KMS-11 (cell line): ENCODE measurements around the gene CNP.

Source experiments
- H2AFZ ChIP-seq: fragments of 200-600 bp; sonication (generic); 2 replicates; pipeline ENCODE4 v1.6.1; 2016; ENCODE audit warnings: antibody characterized with exemption, mixed run types, low read depth
- H3K27ac ChIP-seq: fragments of 200-600 bp; sonication (generic); 2 replicates; pipeline ENCODE4 v1.6.1; 2016; ENCODE audit warnings: mild to moderate bottlenecking, mixed run types
- H3K27me3 ChIP-seq: fragments of 200-600 bp; sonication (generic); 2 replicates; pipeline ENCODE4 v1.6.1; 2017; ENCODE audit warnings: mild to moderate bottlenecking, low read depth, mixed run types, moderate library complexity; ENCODE audit not compliant: insufficient read depth
- H3K36me3 ChIP-seq: fragments of 200-600 bp; sonication (generic); 2 replicates; pipeline ENCODE4 v1.6.1; 2017; ENCODE audit warnings: mild to moderate bottlenecking, mixed run types; ENCODE audit not compliant: insufficient read depth
- H3K4me1 ChIP-seq: fragments of 200-600 bp; sonication (generic); 2 replicates; pipeline ENCODE4 v1.6.1; 2016; ENCODE audit warnings: mild to moderate bottlenecking, low read depth, mixed run types; ENCODE audit not compliant: poor library complexity, severe bottlenecking
- H3K4me2 ChIP-seq: fragments of 200-600 bp; sonication (generic); 2 replicates; pipeline ENCODE4 v1.7.0; 2016; ENCODE audit warnings: mild to moderate bottlenecking, mixed run types
- H3K4me3 ChIP-seq: fragments of 200-600 bp; sonication (generic); IDR thresholded peaks from 2 replicates; pipeline ENCODE4 v1.6.1; 2017; ENCODE audit warnings: low read depth, low read length, mixed read lengths; ENCODE audit not compliant: insufficient read depth
- H3K79me2 ChIP-seq: fragments of 200-600 bp; sonication (generic); 2 replicates; pipeline ENCODE4 v1.6.1; 2016; ENCODE audit warnings: low read depth, mixed run types; ENCODE audit not compliant: insufficient read depth
- H3K9ac ChIP-seq: fragments of 200-600 bp; sonication (generic); 2 replicates; pipeline ENCODE4 v1.6.1; 2016; ENCODE audit warnings: mild to moderate bottlenecking, mixed run types
- H4K20me1 ChIP-seq: fragments of 200-600 bp; sonication (generic); 2 replicates; pipeline ENCODE4 v1.6.1; 2016; ENCODE audit warnings: mild to moderate bottlenecking, mixed run types; ENCODE audit not compliant: insufficient read depth
- TF ChIP-seq, protein P1 (sequence below): fragments of 200-600 bp; sonication (generic); conservative IDR thresholded peaks from 2 replicates; pipeline ENCODE4 v1.6.1; 2017; ENCODE audit warnings: low read depth, mild to moderate bottlenecking, antibody characterized with exemption, low read length, moderate library complexity, mixed read lengths

The CNP gene

DNA sequence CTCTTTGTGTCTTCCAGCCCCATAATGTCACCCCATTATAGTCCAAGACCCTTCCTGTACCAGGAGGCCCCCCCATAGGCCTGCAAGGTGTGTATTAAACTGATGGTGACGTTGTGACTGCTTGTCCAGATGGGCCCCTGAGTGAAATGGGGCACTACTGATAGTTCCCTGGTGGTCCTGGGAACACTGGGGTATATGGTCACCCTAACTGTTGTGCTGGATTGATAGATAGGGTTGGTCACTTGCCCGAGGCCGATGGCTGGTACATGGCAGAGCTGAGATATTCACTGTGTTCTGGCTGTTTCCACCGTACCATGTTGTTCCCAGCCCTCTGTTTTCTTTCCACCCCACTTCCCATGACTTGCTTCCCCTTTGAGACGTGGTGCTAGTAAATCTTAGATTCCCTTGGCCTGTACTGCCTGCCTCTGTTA lies 4.3 kb downstream of the CNP start:
- Histone ChIP-seq H3K4me2 (no peak overlapping the region), H4K20me1 (no peaks in the 10 kb centered on the region), H3K79me2 (peaks cover 16% of the 10 kb centered on the region), H3K4me1 (peaks cover 6% of the 10 kb centered on the region), H2AFZ (no peak overlapping the region), H3K4me3 (no peak overlapping the region), H3K27ac (no peak overlapping the region), H3K27me3 (no peaks in the 10 kb centered on the region), H3K9ac (no peak overlapping the region), H3K36me3 (no peaks in the 10 kb centered on the region; the same call in 1 of the 2 replicates)
- TF ChIP-seq, protein P1, sequence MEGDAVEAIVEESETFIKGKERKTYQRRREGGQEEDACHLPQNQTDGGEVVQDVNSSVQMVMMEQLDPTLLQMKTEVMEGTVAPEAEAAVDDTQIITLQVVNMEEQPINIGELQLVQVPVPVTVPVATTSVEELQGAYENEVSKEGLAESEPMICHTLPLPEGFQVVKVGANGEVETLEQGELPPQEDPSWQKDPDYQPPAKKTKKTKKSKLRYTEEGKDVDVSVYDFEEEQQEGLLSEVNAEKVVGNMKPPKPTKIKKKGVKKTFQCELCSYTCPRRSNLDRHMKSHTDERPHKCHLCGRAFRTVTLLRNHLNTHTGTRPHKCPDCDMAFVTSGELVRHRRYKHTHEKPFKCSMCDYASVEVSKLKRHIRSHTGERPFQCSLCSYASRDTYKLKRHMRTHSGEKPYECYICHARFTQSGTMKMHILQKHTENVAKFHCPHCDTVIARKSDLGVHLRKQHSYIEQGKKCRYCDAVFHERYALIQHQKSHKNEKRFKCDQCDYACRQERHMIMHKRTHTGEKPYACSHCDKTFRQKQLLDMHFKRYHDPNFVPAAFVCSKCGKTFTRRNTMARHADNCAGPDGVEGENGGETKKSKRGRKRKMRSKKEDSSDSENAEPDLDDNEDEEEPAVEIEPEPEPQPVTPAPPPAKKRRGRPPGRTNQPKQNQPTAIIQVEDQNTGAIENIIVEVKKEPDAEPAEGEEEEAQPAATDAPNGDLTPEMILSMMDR = no peak

DNA sequence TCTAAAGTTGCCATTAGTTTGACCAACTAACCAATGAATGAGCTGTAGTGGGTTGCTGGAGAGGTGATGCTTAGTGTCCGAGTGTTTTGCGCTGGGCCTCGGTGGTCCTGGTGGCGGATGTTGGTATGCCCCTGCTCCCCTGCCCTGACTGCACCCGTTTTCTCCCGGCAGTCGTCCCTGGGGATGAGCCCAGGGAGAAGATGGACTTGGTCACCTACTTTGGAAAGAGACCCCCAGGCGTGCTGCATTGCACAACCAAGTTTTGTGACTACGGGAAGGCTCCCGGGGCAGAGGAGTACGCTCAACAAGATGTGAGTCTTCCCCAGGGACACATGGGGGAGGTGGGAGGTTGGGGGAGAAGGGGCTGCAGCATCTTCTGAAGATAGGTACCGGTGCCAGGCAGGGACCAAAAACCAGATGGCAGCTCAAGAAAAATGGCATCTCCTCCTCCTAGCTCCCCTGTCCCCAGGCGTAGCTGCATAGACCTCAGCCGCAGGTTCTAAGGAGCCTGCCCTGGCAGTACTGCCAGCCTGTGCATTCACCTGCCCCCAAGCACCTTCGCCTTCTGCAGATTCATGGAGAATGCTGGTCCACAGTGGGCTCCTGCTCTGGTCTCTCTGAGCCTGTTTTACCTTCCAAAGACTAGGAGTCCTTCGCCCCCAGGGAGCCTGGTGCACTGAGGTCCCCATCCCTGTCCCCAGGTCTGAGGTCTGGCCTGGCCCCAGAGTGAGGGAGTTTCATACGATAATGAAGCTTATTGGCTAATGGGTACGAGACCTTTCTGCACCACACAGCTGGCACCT lies 5.3 kb downstream of the CNP start:
- H3K27me3 ChIP-seq = no peaks in the 10 kb centered on the region
- H3K27ac ChIP-seq = no peak overlapping the region
- H3K36me3 ChIP-seq = no peaks in the 10 kb centered on the region; the same call in 1 of the 2 replicates
- H3K4me2 ChIP-seq = no peak overlapping the region
- peaks cover 6% of the 10 kb centered on the region for H3K4me1 ChIP-seq
- H3K9ac ChIP-seq = no peak overlapping the region
- peaks cover 15% of the 10 kb centered on the region for H3K79me2 ChIP-seq
- TF ChIP-seq, protein P1 = no peak
- H2AFZ ChIP-seq = no peak overlapping the region
- no peaks in the 10 kb centered on the region for H4K20me1 ChIP-seq
- no peak overlapping the region for H3K4me3 ChIP-seq

DNA sequence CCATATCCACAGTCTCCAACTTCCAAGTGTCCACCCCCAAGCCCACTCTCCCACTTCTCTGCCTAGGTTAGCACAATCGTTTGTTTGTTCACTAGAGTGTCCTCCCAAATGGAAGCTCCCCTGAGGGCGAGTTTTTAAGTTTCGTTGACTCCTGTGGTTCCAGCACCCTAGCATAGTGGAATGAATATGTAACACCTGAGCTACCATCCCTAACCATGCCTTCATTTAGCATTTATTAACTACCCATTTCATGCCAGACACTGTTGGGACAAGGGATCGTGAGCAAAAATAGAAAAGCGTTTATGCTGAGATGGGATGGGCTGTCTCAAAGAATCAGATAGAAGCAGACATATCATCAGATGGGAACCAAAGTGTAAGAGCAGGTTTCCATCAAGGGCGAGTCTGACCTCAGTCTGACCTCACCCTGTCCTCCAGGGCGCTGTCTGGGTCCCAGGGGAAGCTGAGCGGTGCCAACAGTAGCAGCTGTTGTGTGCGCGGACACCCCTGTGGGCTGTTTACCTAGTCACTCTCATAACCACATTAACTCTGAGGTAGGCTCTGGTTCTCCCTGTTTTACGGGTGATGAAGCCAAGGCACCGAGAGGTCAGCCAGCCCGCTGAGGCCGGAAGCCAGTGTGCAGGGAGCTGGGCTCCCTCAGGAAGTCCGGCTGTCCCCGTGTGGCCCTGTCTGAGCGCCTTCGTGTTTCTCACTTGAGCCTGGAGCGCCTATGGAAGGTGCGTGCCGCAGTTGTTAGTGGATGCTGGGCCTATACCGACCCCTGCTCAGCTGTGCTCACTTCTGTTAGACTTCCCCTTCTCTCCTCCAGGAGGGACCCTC lies 6.2 kb downstream of the CNP start:
- no peak overlapping the region for H3K4me3 ChIP-seq
- H3K9ac ChIP-seq = no peak overlapping the region
- H2AFZ ChIP-seq = no peak overlapping the region
- peaks cover 2% of the 10 kb centered on the region; the same call in 1 of the 2 replicates for H3K36me3 ChIP-seq
- H3K4me2 ChIP-seq = no peak overlapping the region
- TF ChIP-seq, protein P1 = no peak
- peaks cover 6% of the 10 kb centered on the region for H3K79me2 ChIP-seq
- no peaks in the 10 kb centered on the region for H3K27me3 ChIP-seq
- no peaks in the 10 kb centered on the region for H4K20me1 ChIP-seq
- no peak overlapping the region for H3K27ac ChIP-seq
- peaks cover 2% of the 10 kb centered on the region for H3K4me1 ChIP-seq

DNA sequence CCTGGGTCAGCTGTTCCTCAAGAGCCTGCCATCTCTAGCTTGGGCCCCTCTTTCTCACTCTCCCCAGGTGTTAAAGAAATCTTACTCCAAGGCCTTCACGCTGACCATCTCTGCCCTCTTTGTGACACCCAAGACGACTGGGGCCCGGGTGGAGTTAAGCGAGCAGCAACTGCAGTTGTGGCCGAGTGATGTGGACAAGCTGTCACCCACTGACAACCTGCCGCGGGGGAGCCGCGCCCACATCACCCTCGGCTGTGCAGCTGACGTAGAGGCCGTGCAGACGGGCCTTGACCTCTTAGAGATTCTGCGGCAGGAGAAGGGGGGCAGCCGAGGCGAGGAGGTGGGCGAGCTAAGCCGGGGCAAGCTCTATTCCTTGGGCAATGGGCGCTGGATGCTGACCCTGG lies 6.8 kb downstream of the CNP start:
- Histone ChIP-seq H4K20me1 (no peaks in the 10 kb centered on the region), H3K4me2 (no peak overlapping the region), H3K4me3 (no peak overlapping the region), H2AFZ (no peak overlapping the region), H3K27ac (no peak overlapping the region), H3K27me3 (no peaks in the 10 kb centered on the region), H3K4me1 (no peaks in the 10 kb centered on the region), H3K9ac (no peak overlapping the region), H3K79me2 (no peaks in the 10 kb centered on the region), H3K36me3 (peaks cover 2% of the 10 kb centered on the region; the same call in 1 of the 2 replicates)
- TF ChIP-seq, protein P1 = no peak
